H9 (cell line): ENCODE data around the gene FAM180A. TPM values are rescaled to one million over a fixed set of nuclear protein-coding genes. Genes with fewer than 3 reads are reported as not detected.

ENCODE experiments used
- DNase-seq: peaks from one replicate; pipeline ENCODE4 v3.0.0-alpha.2; 2017
- H2AFZ ChIP-seq: one replicate; pipeline ENCODE4 v1.6.1; 2013; ENCODE audit warnings: mild to moderate bottlenecking, low read length, control low read depth, moderate library complexity
- H2AK5ac ChIP-seq: 2 replicates; pipeline ENCODE4 v1.6.1; 2013; ENCODE audit warnings: low read length, control low read depth, mixed read lengths; ENCODE audit not compliant: insufficient read length
- H2BK120ac ChIP-seq: one replicate; pipeline ENCODE4 v1.6.1; 2013; ENCODE audit warnings: low read depth, mild to moderate bottlenecking, low read length, control low read depth, inconsistent platforms; ENCODE audit not compliant: poor library complexity, severe bottlenecking
- H2BK12ac ChIP-seq: 2 replicates; pipeline ENCODE4 v1.6.1; 2013; ENCODE audit warnings: low read length, control low read depth, mixed read lengths, low read depth; ENCODE audit not compliant: insufficient read length
- H2BK15ac ChIP-seq: 2 replicates; pipeline ENCODE4 v1.6.1; 2013; ENCODE audit warnings: low read depth, low read length, control low read depth
- H2BK20ac ChIP-seq: one replicate; pipeline ENCODE4 v1.6.1; 2013; ENCODE audit warnings: low read depth, mild to moderate bottlenecking, low read length, control low read depth, inconsistent platforms; ENCODE audit not compliant: poor library complexity, severe bottlenecking
- H2BK5ac ChIP-seq: 2 replicates; pipeline ENCODE4 v1.6.1; 2013; ENCODE audit warnings: low read length, control low read depth, mixed read lengths; ENCODE audit not compliant: insufficient read length
- H3K14ac ChIP-seq: 2 replicates; pipeline ENCODE4 v1.6.1; 2013; ENCODE audit warnings: low read length, control low read depth; ENCODE audit not compliant: insufficient read depth
- H3K18ac ChIP-seq: 2 replicates; pipeline ENCODE4 v1.6.1; 2013; ENCODE audit warnings: low read depth, mild to moderate bottlenecking, mixed read lengths, low read length, control low read depth; ENCODE audit not compliant: insufficient read length
- H3K23ac ChIP-seq: 2 replicates; pipeline ENCODE4 v1.6.1; 2013; ENCODE audit warnings: low read length, control low read depth, mixed read lengths, low read depth; ENCODE audit not compliant: insufficient read length
- H3K23me2 ChIP-seq: 2 replicates; pipeline ENCODE4 v1.6.1; 2013; ENCODE audit warnings: low read depth, mild to moderate bottlenecking, mixed read lengths, low read length, control low read depth; ENCODE audit not compliant: insufficient read length, poor library complexity, severe bottlenecking
- H3K27ac ChIP-seq: 2 replicates; pipeline ENCODE4 v1.5.1; 2013; ENCODE audit warnings: low read length, control low read depth, mixed read lengths, low read depth; ENCODE audit not compliant: insufficient read length
- H3K27me3 ChIP-seq: 2 replicates; pipeline ENCODE4 v1.6.1; 2013; ENCODE audit warnings: low read length, control low read depth, inconsistent platforms; ENCODE audit not compliant: insufficient read depth
- H3K4ac ChIP-seq: 2 replicates; pipeline ENCODE4 v1.6.1; 2013; ENCODE audit warnings: low read depth, mild to moderate bottlenecking, control low read depth, inconsistent platforms, low read length, moderate library complexity
- H3K4me1 ChIP-seq: 2 replicates; pipeline ENCODE4 v1.6.1; 2013; ENCODE audit warnings: low read length, control low read depth, inconsistent platforms; ENCODE audit not compliant: insufficient read depth
- H3K4me2 ChIP-seq: 2 replicates; pipeline ENCODE4 v1.6.1; 2013; ENCODE audit warnings: low read length, control low read depth, mixed read lengths; ENCODE audit not compliant: insufficient read length, insufficient read depth
- H3K56ac ChIP-seq: 2 replicates; pipeline ENCODE4 v1.6.1; 2013; ENCODE audit warnings: low read depth, mild to moderate bottlenecking, mixed read lengths, low read length, control low read depth; ENCODE audit not compliant: insufficient read length
- H3K79me1 ChIP-seq: 2 replicates; pipeline ENCODE4 v1.6.1; 2013; ENCODE audit warnings: low read depth, mild to moderate bottlenecking, moderate library complexity, low read length, control low read depth, inconsistent platforms; ENCODE audit not compliant: insufficient read depth, poor library complexity, severe bottlenecking
- H3K79me2 ChIP-seq: 2 replicates; pipeline ENCODE4 v1.6.1; 2013; ENCODE audit warnings: low read length, control low read depth, inconsistent platforms; ENCODE audit not compliant: insufficient read depth
- H3K9ac ChIP-seq: 2 replicates; pipeline ENCODE4 v1.6.1; 2013; ENCODE audit warnings: low read length, control low read depth, mixed read lengths; ENCODE audit not compliant: insufficient read length; ENCODE audit errors: extremely low read depth
- H3K9me3 ChIP-seq: one replicate; pipeline ENCODE4 v1.6.1; 2013; ENCODE audit warnings: low read depth, low read length, inconsistent platforms; ENCODE audit not compliant: control insufficient read depth
- H3T11ph ChIP-seq: one replicate; pipeline ENCODE4 v1.6.1; 2013; ENCODE audit warnings: mild to moderate bottlenecking, low read length, control low read depth, inconsistent platforms
- H4K20me1 ChIP-seq: one replicate; pipeline ENCODE4 v1.6.1; 2013; ENCODE audit not compliant: control insufficient read depth, insufficient read length, insufficient read depth
- H4K5ac ChIP-seq: 2 replicates; pipeline ENCODE4 v1.6.1; 2013; ENCODE audit warnings: low read depth, mild to moderate bottlenecking, mixed read lengths, low read length, control low read depth; ENCODE audit not compliant: insufficient read length
- H4K8ac ChIP-seq: replicated peaks from 2 replicates; pipeline ENCODE4 v1.6.1; 2013; ENCODE audit warnings: low read length, control low read depth, mixed read lengths, low read depth; ENCODE audit not compliant: insufficient read length
- H4K91ac ChIP-seq: 2 replicates; pipeline ENCODE4 v1.6.1; 2013; ENCODE audit warnings: low read depth, mild to moderate bottlenecking, moderate library complexity, mixed read lengths, low read length, control low read depth; ENCODE audit not compliant: insufficient read length
- H3K27ac Mint-ChIP-seq, 3 experiments: 2 replicates in 2 of 3; 3 replicates in 1 of 3; pipeline ENCODE4 v1.8.0; 2020 to 2021; ENCODE audit warnings: mixed read lengths in 3 of 3, mild to moderate bottlenecking in 1 of 3, moderate library complexity in 1 of 3
- H3K27me3 Mint-ChIP-seq: 2 replicates; pipeline ENCODE4 v1.8.0; 2021; ENCODE audit warnings: low read depth, mild to moderate bottlenecking, moderate library complexity, mixed read lengths
- H3K36me3 Mint-ChIP-seq, 3 experiments: 2 replicates in 2 of 3; 3 replicates in 1 of 3; pipeline ENCODE4 v1.8.0; 2020 to 2021; ENCODE audit warnings: low read depth in 3 of 3, mixed read lengths in 3 of 3; ENCODE audit not compliant: insufficient read depth in 1 of 3
- H3K4me1 Mint-ChIP-seq, 2 experiments: 2 replicates each; pipeline ENCODE4 v1.8.0; 2020; ENCODE audit warnings: mixed read lengths in 2 of 2
- H3K4me3 Mint-ChIP-seq, 2 experiments: 2 replicates in 1 of 2; 3 replicates in 1 of 2; pipeline ENCODE4 v1.8.0; 2020 to 2021; ENCODE audit warnings: mild to moderate bottlenecking in 2 of 2, mixed read lengths in 2 of 2, moderate library complexity in 1 of 2
- H3K9me3 Mint-ChIP-seq, 2 experiments: 2 replicates in 1 of 2; 3 replicates in 1 of 2; pipeline ENCODE4 v1.8.0; 2020; ENCODE audit warnings: mild to moderate bottlenecking in 2 of 2, mixed read lengths in 2 of 2, moderate library complexity in 1 of 2
- WGBS: extraction: QIAGEN DNeasy Blood & Tissue Kit; methylation state at CpG from one replicate; pipeline ENCODE4 v1.1.7; 2013; ENCODE audit warnings: missing lambda C conversion rate, low lambda C conversion rate, mixed read lengths; ENCODE audit not compliant: insufficient read length; ENCODE audit errors: extremely low coverage; 5-methylcytosine and 5-hydroxymethylcytosine counted together
- total RNA-seq: library from RNA; stranded (reverse); gene quantifications from 2 replicates; pipeline ENCODE4 v1.2.1, GENCODE V29; 2021
- TF ChIP-seq, protein P1 (sequence below): fragments of 200-600 bp; sonication (generic); conservative IDR thresholded peaks from 3 replicates; pipeline ENCODE4 v1.8.0; 2021; ENCODE audit warnings: antibody characterized with exemption, mild to moderate bottlenecking

The FAM180A gene
- total RNA-seq, 1 experiment from 2014 or later, result not detected

DNA sequence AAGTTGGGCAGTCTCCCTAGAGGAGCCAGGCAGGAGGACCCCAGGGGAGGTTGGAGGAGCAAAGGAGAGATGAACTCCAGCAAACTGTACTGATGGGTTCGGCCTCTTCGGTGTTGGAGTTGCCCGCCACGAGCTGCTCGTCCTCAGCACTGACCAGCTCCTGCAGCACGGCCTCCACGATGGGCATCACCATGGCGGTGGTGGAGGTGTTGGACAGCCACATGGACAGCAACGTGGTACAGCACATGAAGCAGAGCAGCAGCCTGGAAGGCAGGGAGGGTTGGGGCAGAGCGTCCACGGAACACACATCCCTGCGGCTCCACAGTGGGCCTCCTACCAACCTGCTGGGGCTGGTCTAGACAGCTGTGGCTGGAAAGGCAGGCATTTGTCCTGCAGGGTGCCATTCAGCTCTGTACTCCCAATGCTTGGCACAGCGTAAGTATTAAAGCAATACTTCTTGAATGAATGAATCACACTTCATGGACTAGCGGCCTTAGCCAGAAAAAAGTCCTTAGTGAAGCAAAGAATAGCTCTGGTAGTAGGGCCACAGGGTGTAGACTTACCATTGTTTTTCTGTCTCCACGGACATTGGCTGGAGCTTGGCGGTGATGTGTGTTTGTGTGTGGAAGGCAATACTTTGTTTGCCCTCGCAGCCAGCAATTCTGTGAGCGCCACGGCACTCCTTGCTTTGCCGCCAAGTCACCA, 42.4 kb downstream of the FAM180A start:
- WGBS, result no CpG with 5 or more reads among the region's 20 CpGs
- Histone ChIP-seq H4K8ac (no peak overlapping the region), H3K9ac (no peak overlapping the region), H4K91ac (no peak overlapping the region), H3K4me1 (no peaks in the 10 kb centered on the region), H3T11ph (no peak overlapping the region), H3K4me2 (no peak overlapping the region), H3K56ac (no peak overlapping the region), H3K23ac (no peak overlapping the region), H2BK5ac (no peak overlapping the region), H4K20me1 (no peaks in the 10 kb centered on the region), H3K9me3 (no peaks in the 10 kb centered on the region), H3K27ac (no peak overlapping the region), H3K4ac (no peak overlapping the region), H2AK5ac (no peak overlapping the region), H2BK12ac (no peak overlapping the region), H2AFZ (no peak overlapping the region), H2BK120ac (no peak overlapping the region), H4K5ac (no peak overlapping the region), H3K79me1 (no peaks in the 10 kb centered on the region), H3K27me3 (no peaks in the 10 kb centered on the region), H3K23me2 (no peaks in the 10 kb centered on the region), H3K14ac (no peak overlapping the region), H2BK15ac (no peak overlapping the region), H3K18ac (no peak overlapping the region), H2BK20ac (no peak overlapping the region), H3K79me2 (no peaks in the 10 kb centered on the region)
- Mint-ChIP-seq H3K27ac (no peak overlapping the region), H3K4me1 (peaks cover 2 to 14% of the 10 kb centered on the region in 2 experiments), H3K36me3 (no peaks in the 10 kb centered on the region), H3K9me3 (no peaks in the 10 kb centered on the region), H3K4me3 (no peak overlapping the region), H3K27me3 (no peaks in the 10 kb centered on the region; the same call in 1 of the 2 replicates)
- TF ChIP-seq, protein P1, sequence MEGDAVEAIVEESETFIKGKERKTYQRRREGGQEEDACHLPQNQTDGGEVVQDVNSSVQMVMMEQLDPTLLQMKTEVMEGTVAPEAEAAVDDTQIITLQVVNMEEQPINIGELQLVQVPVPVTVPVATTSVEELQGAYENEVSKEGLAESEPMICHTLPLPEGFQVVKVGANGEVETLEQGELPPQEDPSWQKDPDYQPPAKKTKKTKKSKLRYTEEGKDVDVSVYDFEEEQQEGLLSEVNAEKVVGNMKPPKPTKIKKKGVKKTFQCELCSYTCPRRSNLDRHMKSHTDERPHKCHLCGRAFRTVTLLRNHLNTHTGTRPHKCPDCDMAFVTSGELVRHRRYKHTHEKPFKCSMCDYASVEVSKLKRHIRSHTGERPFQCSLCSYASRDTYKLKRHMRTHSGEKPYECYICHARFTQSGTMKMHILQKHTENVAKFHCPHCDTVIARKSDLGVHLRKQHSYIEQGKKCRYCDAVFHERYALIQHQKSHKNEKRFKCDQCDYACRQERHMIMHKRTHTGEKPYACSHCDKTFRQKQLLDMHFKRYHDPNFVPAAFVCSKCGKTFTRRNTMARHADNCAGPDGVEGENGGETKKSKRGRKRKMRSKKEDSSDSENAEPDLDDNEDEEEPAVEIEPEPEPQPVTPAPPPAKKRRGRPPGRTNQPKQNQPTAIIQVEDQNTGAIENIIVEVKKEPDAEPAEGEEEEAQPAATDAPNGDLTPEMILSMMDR, result no peak
- DNase-seq, result no peak
